ENCODE results near the gene ABHD17C.

DNA sequence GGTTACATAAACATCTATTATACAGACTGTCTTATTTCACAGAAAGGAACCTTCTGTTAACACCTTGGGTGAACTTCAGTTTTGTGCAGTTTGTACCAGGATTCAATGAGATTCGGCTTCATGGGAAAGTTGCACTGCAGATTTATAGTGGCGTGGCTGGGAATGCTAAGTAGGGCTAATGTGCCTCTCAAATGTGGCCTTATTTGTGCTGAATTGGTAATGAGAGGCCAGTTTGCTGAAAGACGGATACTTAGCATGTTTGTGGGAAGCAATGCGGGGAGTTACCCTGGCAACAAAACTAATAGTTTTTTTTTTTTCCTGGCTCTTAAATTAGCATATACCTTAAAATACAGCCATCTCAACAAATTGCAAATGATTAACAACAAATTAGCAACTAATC lies 55.5 kb downstream of the ABHD17C start:
- TF ChIP-seq POLR2AphosphoS5 (IDR thresholded peaks at IDR 0.05), result no peak
- TF ChIP-seq, protein P1, sequence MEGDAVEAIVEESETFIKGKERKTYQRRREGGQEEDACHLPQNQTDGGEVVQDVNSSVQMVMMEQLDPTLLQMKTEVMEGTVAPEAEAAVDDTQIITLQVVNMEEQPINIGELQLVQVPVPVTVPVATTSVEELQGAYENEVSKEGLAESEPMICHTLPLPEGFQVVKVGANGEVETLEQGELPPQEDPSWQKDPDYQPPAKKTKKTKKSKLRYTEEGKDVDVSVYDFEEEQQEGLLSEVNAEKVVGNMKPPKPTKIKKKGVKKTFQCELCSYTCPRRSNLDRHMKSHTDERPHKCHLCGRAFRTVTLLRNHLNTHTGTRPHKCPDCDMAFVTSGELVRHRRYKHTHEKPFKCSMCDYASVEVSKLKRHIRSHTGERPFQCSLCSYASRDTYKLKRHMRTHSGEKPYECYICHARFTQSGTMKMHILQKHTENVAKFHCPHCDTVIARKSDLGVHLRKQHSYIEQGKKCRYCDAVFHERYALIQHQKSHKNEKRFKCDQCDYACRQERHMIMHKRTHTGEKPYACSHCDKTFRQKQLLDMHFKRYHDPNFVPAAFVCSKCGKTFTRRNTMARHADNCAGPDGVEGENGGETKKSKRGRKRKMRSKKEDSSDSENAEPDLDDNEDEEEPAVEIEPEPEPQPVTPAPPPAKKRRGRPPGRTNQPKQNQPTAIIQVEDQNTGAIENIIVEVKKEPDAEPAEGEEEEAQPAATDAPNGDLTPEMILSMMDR (IDR thresholded peaks at IDR 0.05), result no peak
- no peak for TF ChIP-seq POLR2A (IDR thresholded peaks at IDR 0.05)
